ENCODE results near the gene GRIA1.

DNA sequence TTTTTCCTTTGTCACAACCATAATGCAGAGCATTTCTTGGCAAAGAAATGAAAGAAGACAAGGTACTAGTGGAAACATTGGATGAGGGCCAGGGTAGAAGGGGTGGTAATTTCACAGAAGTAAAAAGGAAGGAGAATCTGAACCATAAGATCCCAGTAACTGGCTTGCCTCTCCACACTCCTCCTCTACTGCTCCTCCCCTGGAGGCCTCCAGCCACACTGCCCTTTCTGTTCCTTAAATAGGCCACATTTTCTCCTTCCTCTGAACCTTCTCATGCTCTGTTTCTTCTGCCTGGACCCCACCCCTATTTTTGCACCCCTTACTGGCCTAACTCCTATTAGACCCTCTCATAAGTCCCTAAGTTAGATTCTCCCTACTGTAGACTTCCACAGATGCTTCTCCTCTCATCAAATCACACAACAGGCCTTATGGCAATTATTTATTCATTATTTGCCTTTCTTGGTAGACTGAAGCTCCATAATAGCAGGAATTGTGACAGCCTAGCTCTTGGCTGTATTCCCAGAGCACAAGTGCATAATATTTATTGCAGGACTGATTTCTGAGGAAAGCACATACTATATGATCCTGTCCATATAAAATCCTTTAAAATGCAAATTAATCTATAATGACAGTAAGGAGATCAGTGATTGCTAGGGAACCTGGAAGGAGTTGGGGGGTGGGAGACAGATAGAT lies 31.3 kb upstream of the GRIA1 start:
- TF ChIP-seq, protein P1, sequence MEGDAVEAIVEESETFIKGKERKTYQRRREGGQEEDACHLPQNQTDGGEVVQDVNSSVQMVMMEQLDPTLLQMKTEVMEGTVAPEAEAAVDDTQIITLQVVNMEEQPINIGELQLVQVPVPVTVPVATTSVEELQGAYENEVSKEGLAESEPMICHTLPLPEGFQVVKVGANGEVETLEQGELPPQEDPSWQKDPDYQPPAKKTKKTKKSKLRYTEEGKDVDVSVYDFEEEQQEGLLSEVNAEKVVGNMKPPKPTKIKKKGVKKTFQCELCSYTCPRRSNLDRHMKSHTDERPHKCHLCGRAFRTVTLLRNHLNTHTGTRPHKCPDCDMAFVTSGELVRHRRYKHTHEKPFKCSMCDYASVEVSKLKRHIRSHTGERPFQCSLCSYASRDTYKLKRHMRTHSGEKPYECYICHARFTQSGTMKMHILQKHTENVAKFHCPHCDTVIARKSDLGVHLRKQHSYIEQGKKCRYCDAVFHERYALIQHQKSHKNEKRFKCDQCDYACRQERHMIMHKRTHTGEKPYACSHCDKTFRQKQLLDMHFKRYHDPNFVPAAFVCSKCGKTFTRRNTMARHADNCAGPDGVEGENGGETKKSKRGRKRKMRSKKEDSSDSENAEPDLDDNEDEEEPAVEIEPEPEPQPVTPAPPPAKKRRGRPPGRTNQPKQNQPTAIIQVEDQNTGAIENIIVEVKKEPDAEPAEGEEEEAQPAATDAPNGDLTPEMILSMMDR (IDR thresholded peaks at IDR 0.05): no peak
- no peak for TF ChIP-seq ELF4 (CRISPR knock-in tag; IDR thresholded peaks at IDR 0.05; ENCODE audit: low read depth)
- TF ChIP-seq IRF2 (CRISPR knock-in tag; IDR thresholded peaks at IDR 0.05; ENCODE audit: borderline replicate concordance, low read depth): no peak
- TF ChIP-seq EMX1 (CRISPR knock-in tag; IDR thresholded peaks at IDR 0.05): no peak
- no peak for TF ChIP-seq CBFB (CRISPR knock-in tag; IDR thresholded peaks at IDR 0.05; ENCODE audit: low read depth)
- no peak for TF ChIP-seq NFYB (CRISPR knock-in tag; conservative IDR thresholded peaks at IDR 0.05; ENCODE audit: low read depth)
- TF ChIP-seq, protein P2, sequence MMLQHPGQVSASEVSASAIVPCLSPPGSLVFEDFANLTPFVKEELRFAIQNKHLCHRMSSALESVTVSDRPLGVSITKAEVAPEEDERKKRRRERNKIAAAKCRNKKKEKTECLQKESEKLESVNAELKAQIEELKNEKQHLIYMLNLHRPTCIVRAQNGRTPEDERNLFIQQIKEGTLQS (CRISPR knock-in tag; conservative IDR thresholded peaks at IDR 0.05): no peak
- TF ChIP-seq, protein P3, sequence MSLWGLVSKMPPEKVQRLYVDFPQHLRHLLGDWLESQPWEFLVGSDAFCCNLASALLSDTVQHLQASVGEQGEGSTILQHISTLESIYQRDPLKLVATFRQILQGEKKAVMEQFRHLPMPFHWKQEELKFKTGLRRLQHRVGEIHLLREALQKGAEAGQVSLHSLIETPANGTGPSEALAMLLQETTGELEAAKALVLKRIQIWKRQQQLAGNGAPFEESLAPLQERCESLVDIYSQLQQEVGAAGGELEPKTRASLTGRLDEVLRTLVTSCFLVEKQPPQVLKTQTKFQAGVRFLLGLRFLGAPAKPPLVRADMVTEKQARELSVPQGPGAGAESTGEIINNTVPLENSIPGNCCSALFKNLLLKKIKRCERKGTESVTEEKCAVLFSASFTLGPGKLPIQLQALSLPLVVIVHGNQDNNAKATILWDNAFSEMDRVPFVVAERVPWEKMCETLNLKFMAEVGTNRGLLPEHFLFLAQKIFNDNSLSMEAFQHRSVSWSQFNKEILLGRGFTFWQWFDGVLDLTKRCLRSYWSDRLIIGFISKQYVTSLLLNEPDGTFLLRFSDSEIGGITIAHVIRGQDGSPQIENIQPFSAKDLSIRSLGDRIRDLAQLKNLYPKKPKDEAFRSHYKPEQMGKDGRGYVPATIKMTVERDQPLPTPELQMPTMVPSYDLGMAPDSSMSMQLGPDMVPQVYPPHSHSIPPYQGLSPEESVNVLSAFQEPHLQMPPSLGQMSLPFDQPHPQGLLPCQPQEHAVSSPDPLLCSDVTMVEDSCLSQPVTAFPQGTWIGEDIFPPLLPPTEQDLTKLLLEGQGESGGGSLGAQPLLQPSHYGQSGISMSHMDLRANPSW (CRISPR knock-in tag; conservative IDR thresholded peaks at IDR 0.05; ENCODE audit: low read depth): no peak
- TF ChIP-seq NR2C2 (CRISPR knock-in tag; IDR thresholded peaks at IDR 0.05): no peak
- TF ChIP-seq, protein P4, sequence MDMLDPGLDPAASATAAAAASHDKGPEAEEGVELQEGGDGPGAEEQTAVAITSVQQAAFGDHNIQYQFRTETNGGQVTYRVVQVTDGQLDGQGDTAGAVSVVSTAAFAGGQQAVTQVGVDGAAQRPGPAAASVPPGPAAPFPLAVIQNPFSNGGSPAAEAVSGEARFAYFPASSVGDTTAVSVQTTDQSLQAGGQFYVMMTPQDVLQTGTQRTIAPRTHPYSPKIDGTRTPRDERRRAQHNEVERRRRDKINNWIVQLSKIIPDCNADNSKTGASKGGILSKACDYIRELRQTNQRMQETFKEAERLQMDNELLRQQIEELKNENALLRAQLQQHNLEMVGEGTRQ (CRISPR knock-in tag; IDR thresholded peaks at IDR 0.05): no peak

Data from WTC11 (cell line).